Activated naive CD8-positive, alpha-beta T cell treated with anti-CD3 and anti-CD28 coated beads, Interleukin-2, amount 10 ng/mL, durations not matched to agents 7 days and 5 days (primary cell): ENCODE results near the gene NUP210L. TPM values are rescaled to one million over a fixed set of nuclear protein-coding genes. Genes with fewer than 3 reads are reported as not detected.

Source experiments
- ATAC-seq: fragments of 150-1000 bp; cut with Tn5 transposase; one replicate; pipeline ENCODE4 v1.10.0; 2021; ENCODE audit warnings: low read depth, moderate library complexity
- POLR2A ChIA-PET: fragments of 350-600 bp; sonication (Branson Sonifier 250); formaldehyde crosslinking; loops from one replicate; lab custom pipeline; 2021; ENCODE audit warnings: antibody characterized with exemption; lab: Charles Lee
- DNase-seq: peaks from one replicate; pipeline ENCODE4 v3.0.0; 2021
- H3K27ac Mint-ChIP-seq: one replicate; pipeline ENCODE4 v1.8.0; 2022; ENCODE audit warnings: mild to moderate bottlenecking, mixed read lengths
- H3K27me3 Mint-ChIP-seq: one replicate; pipeline ENCODE4 v1.8.0; 2022; ENCODE audit warnings: mild to moderate bottlenecking, moderate library complexity, mixed read lengths
- H3K36me3 Mint-ChIP-seq: one replicate; pipeline ENCODE4 v1.8.0; 2021; ENCODE audit warnings: mild to moderate bottlenecking, mixed read lengths
- H3K4me1 Mint-ChIP-seq: one replicate; pipeline ENCODE4 v1.8.0; 2021; ENCODE audit warnings: mixed read lengths
- H3K4me3 Mint-ChIP-seq: one replicate; pipeline ENCODE4 v1.8.0; 2022; ENCODE audit warnings: mild to moderate bottlenecking, moderate library complexity, mixed read lengths
- H3K9me3 Mint-ChIP-seq: one replicate; pipeline ENCODE4 v1.8.0; 2021; ENCODE audit warnings: mixed read lengths
- total RNA-seq, 2 experiments: library from RNA; stranded (reverse); gene quantifications; one replicate each; pipeline ENCODE4 v1.2.3, GENCODE V29; 2021

NUP210L gene
- total RNA-seq, 2 experiments from 2014 or later: 0.11 to 0.17 TPM

- Mint-ChIP-seq H3K9me3 (no peaks in the 10 kb centered on the region), H3K27ac (peak overlapping the region; percentile 100), H3K4me1 (peaks cover 50% of the 10 kb centered on the region), H3K27me3 (no peaks in the 10 kb centered on the region), H3K36me3 (peaks cover 37% of the 10 kb centered on the region), H3K4me3 (peak overlapping the region; percentile 99)
- POLR2A ChIA-PET: interaction anchor here (0.6 to 4.0 kb wide), 18 partner anchors 12 to 236 kb away, joined by 3 to 70 read pairs (median 4); partner anchors contain the start of genes DENND4B, NUP210L, RPS27 and UBAP2L
- DNase-seq (no peak), ATAC-seq (no peak)
Measured at GRCh38 chr1:154181944-154182343, 27.1 kb upstream of the NUP210L start.

GRCh38 chr1:154179946-154180687, 25.2 kb upstream of the NUP210L start:
- Mint-ChIP-seq H3K4me3 (peak overlapping the region; percentile 99), H3K9me3 (no peaks in the 10 kb centered on the region), H3K27ac (peak overlapping the region; percentile 81), H3K27me3 (no peaks in the 10 kb centered on the region), H3K36me3 (peaks cover 46% of the 10 kb centered on the region), H3K4me1 (peaks cover 54% of the 10 kb centered on the region)
- no peak for ATAC-seq
- POLR2A ChIA-PET: interaction anchor here (1.6 to 4.0 kb wide), 4 partner anchors 22 to 189 kb away, joined by 3 to 70 read pairs (median 21); partner anchors contain the start of genes NUP210L, RPS27 and UBAP2L
- DNase-seq: no peak

- no peaks in the 10 kb centered on the region for H3K27me3 Mint-ChIP-seq
- H3K9me3 Mint-ChIP-seq: no peaks in the 10 kb centered on the region
- H3K4me3 Mint-ChIP-seq: peak overlapping the region; percentile 99
Measured at GRCh38 chr1:154178911-154179811, 24.3 kb upstream of the NUP210L start.

GRCh38 chr1:154178013-154178412, 23.1 kb upstream of the NUP210L start:
- ATAC-seq (no peak), DNase-seq (no peak)

More at GRCh38 chr1:154178911-154179811, 24.3 kb upstream of the NUP210L start:
- peaks cover 50% of the 10 kb centered on the region for H3K36me3 Mint-ChIP-seq
- ATAC-seq (no peak), DNase-seq (no peak)
- peak overlapping the region; percentile 81 for H3K27ac Mint-ChIP-seq
- POLR2A ChIA-PET: interaction anchor here (0.8 to 5.6 kb wide), 4 partner anchors 20 to 185 kb away, joined by 3 to 70 read pairs (median 16); partner anchors contain the start of gene NUP210L
- H3K4me1 Mint-ChIP-seq: peaks cover 54% of the 10 kb centered on the region

GRCh38 chr1:154176337-154176736, 21.5 kb upstream of the NUP210L start:
- H3K4me3 Mint-ChIP-seq: peak overlapping the region; percentile 56
- POLR2A ChIA-PET: interaction anchor here (1.2 to 5.6 kb wide), 2 partner anchors 10 to 18 kb away, joined by 4 to 28 read pairs; no protein-coding TSS in a partner anchor

More at GRCh38 chr1:154178013-154178412, 23.1 kb upstream of the NUP210L start:
- POLR2A ChIA-PET: interaction anchor here (0.8 to 5.6 kb wide), 4 partner anchors 12 to 188 kb away, joined by 3 to 28 read pairs (median 4); no protein-coding TSS in a partner anchor
- Mint-ChIP-seq H3K4me1 (peaks cover 51% of the 10 kb centered on the region), H3K36me3 (peaks cover 50% of the 10 kb centered on the region), H3K27ac (peak overlapping the region; percentile 24), H3K9me3 (no peaks in the 10 kb centered on the region), H3K4me3 (peak overlapping the region; percentile 99), H3K27me3 (no peaks in the 10 kb centered on the region)

GRCh38 chr1:154174654-154175053, 19.8 kb upstream of the NUP210L start:
- H3K9me3 Mint-ChIP-seq: no peaks in the 10 kb centered on the region
- POLR2A ChIA-PET: interaction anchor here (5.6 kb wide), 1 partner anchor 16 kb away, joined by 28 read pairs; no protein-coding TSS in a partner anchor
- H3K27ac Mint-ChIP-seq: no peak overlapping the region
- H3K4me1 Mint-ChIP-seq: peaks cover 49% of the 10 kb centered on the region
- no peak for DNase-seq
- peaks cover 58% of the 10 kb centered on the region for H3K36me3 Mint-ChIP-seq
- ATAC-seq: no peak
- H3K4me3 Mint-ChIP-seq: no peak overlapping the region
- no peaks in the 10 kb centered on the region for H3K27me3 Mint-ChIP-seq

More at GRCh38 chr1:154176337-154176736, 21.5 kb upstream of the NUP210L start:
- DNase-seq: no peak
- no peak for ATAC-seq
- Mint-ChIP-seq H3K27ac (peak overlapping the region; percentile 75), H3K27me3 (no peaks in the 10 kb centered on the region), H3K4me1 (peaks cover 56% of the 10 kb centered on the region), H3K9me3 (no peaks in the 10 kb centered on the region), H3K36me3 (peaks cover 54% of the 10 kb centered on the region)

GRCh38 chr1:154171880-154172279, 17.0 kb upstream of the NUP210L start:
- Mint-ChIP-seq H3K27me3 (no peaks in the 10 kb centered on the region), H3K27ac (peak overlapping the region; percentile 47)

GRCh38 chr1:154171223-154171583, 16.3 kb upstream of the NUP210L start:
- H3K4me3 Mint-ChIP-seq: no peak overlapping the region
- H3K27me3 Mint-ChIP-seq: no peaks in the 10 kb centered on the region
- no peak overlapping the region for H3K27ac Mint-ChIP-seq
- POLR2A ChIA-PET: interaction anchor here (0.9 to 1.6 kb wide), 3 partner anchors 12 to 14 kb away, joined by 3 to 5 read pairs (median 5); no protein-coding TSS in a partner anchor
- DNase-seq (no peak), ATAC-seq (peak; percentile 14)
- H3K4me1 Mint-ChIP-seq: peaks cover 26% of the 10 kb centered on the region
- H3K36me3 Mint-ChIP-seq: peaks cover 62% of the 10 kb centered on the region
- H3K9me3 Mint-ChIP-seq: no peaks in the 10 kb centered on the region

More at GRCh38 chr1:154171880-154172279, 17.0 kb upstream of the NUP210L start:
- Mint-ChIP-seq H3K4me3 (no peak overlapping the region), H3K4me1 (peaks cover 30% of the 10 kb centered on the region), H3K36me3 (peaks cover 60% of the 10 kb centered on the region), H3K9me3 (no peaks in the 10 kb centered on the region)
- POLR2A ChIA-PET: interaction anchor here (1.6 kb wide), 1 partner anchor 12 kb away, joined by 5 read pairs; no protein-coding TSS in a partner anchor
- no peak for DNase-seq
- ATAC-seq: no peak

- Mint-ChIP-seq H3K9me3 (no peaks in the 10 kb centered on the region), H3K4me1 (peaks cover 24% of the 10 kb centered on the region), H3K36me3 (peaks cover 64% of the 10 kb centered on the region), H3K27me3 (no peaks in the 10 kb centered on the region), H3K27ac (no peak overlapping the region), H3K4me3 (no peak overlapping the region)
- DNase-seq (no peak), ATAC-seq (peak; percentile 50)
- POLR2A ChIA-PET: interaction anchor here (0.9 to 1.6 kb wide), 3 partner anchors 11 to 13 kb away, joined by 3 to 5 read pairs (median 5); no protein-coding TSS in a partner anchor
Measured at GRCh38 chr1:154170547-154171222, 15.8 kb upstream of the NUP210L start.

GRCh38 chr1:154167461-154167860, 12.6 kb upstream of the NUP210L start:
- Mint-ChIP-seq H3K27ac (peak overlapping the region; percentile 26), H3K9me3 (no peaks in the 10 kb centered on the region), H3K27me3 (no peaks in the 10 kb centered on the region), H3K4me3 (no peak overlapping the region), H3K36me3 (peaks cover 76% of the 10 kb centered on the region), H3K4me1 (peaks cover 32% of the 10 kb centered on the region)
- DNase-seq (no peak), ATAC-seq (no peak)
- POLR2A ChIA-PET: interaction anchor here (1.0 kb wide), 1 partner anchor 14 kb away, joined by 4 read pairs; no protein-coding TSS in a partner anchor

- POLR2A ChIA-PET: interaction anchor here (0.8 to 1.1 kb wide), 2 partner anchors 9 to 11 kb away, joined by 4 read pairs; no protein-coding TSS in a partner anchor
- ATAC-seq (no peak), DNase-seq (no peak)
- Mint-ChIP-seq H3K4me1 (peaks cover 24% of the 10 kb centered on the region), H3K27me3 (no peaks in the 10 kb centered on the region), H3K4me3 (no peak overlapping the region), H3K9me3 (no peaks in the 10 kb centered on the region), H3K36me3 (peaks cover 78% of the 10 kb centered on the region), H3K27ac (no peak overlapping the region)
Measured at GRCh38 chr1:154166207-154166606, 11.3 kb upstream of the NUP210L start.

GRCh38 chr1:154159554-154159953, 4.7 kb upstream of the NUP210L start:
- no peak for ATAC-seq
- Mint-ChIP-seq H3K4me1 (peaks cover 55% of the 10 kb centered on the region), H3K9me3 (peaks cover 3% of the 10 kb centered on the region), H3K27ac (peak overlapping the region; percentile 54), H3K36me3 (peaks cover 69% of the 10 kb centered on the region), H3K27me3 (no peaks in the 10 kb centered on the region), H3K4me3 (peak overlapping the region; percentile 12)
- POLR2A ChIA-PET: interaction anchor here (1.1 to 6.0 kb wide), 5 partner anchors 9 to 169 kb away, joined by 5 to 70 read pairs (median 27); partner anchors contain the start of gene RPS27
- DNase-seq: no peak
